ENCODE data around the gene NBL1.

GRCh38 chr1:19695772-19696171, 51.7 kb downstream of the NBL1 start:
- no peak for TF ChIP-seq CTCF (IDR thresholded peaks at IDR 0.05)
- no peak for TF ChIP-seq POLR2A (IDR thresholded peaks at IDR 0.05)
